Cerebellar nuclear complex (tissue), 1 donor: Measurements from ENCODE around the gene RAI14.

ENCODE experiments used
- DNase-seq, 2 experiments: peaks; one replicate each; lab custom pipeline; 2025; lab: John Stamatoyannopoulos, UW

RAI14 gene

GRCh38 chr5:34648039-34648839 is 7.9 kb upstream of the RAI14 start:
- no peak for DNase-seq

DNA sequence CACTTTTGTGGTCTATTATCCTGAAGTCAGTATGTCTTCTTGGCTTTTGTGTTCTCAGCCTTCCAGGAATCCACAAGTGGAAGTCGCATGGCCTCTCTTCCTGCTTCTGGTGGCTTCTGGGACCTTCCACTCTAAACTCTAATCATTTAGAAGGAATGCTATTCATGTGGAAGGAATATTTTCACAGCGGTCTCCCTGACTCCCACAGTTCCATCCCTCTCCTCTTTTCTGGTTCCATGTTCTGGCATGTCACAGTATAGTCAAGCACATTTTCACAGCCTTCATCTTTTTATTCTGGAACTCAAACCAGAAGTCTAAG is 7.3 kb upstream of the RAI14 start:
- DNase-seq = no peak

GRCh38 chr5:34651791-34652190 is 4.3 kb upstream of the RAI14 start:
- no peak for DNase-seq

DNA sequence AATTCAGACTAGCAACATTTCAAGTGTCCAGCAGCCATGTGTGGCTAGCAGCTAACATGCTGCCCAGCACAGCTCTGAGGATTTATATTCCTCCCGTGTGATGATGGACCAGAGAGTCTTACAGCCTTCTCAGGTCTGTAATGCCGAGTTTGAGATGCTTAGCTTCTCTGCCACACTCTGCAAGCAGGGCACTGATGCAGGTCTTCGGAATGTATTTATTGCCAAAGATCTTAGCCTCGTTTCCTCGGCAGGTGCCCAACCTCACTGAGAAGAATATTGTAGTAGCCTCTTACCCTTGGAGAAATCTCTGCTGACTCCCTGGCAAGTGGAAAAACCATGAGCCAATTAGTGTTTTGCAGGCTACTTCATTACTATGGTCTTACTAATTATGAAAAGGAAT is 3.7 kb upstream of the RAI14 start:
- no peak for DNase-seq

DNA sequence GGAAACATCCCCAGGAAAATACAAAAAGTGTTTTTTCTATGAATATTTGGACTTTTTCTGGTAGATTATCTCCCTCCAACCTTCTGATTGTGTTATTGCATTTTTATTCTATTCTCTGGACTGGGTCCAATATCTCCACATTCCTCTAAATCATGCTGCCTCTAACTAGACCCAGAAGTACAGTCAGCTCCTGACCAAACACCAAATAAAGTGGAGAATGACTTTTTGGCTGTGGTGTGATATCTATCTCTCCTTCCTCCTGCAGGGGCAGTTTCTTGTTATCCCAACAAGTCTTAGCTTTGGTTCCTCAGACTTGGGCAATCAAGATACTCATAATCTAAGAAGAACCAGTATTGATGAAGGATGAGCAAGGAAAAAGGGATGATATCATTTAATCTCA is 3.2 kb upstream of the RAI14 start:
- no peak for DNase-seq

GRCh38 chr5:34653708-34654107 is 2.4 kb upstream of the RAI14 start:
- DNase-seq = no peak

GRCh38 chr5:34655354-34655991 is 655 bp upstream of the RAI14 start:
- peak; percentile 0 to 50 for DNase-seq

DNA sequence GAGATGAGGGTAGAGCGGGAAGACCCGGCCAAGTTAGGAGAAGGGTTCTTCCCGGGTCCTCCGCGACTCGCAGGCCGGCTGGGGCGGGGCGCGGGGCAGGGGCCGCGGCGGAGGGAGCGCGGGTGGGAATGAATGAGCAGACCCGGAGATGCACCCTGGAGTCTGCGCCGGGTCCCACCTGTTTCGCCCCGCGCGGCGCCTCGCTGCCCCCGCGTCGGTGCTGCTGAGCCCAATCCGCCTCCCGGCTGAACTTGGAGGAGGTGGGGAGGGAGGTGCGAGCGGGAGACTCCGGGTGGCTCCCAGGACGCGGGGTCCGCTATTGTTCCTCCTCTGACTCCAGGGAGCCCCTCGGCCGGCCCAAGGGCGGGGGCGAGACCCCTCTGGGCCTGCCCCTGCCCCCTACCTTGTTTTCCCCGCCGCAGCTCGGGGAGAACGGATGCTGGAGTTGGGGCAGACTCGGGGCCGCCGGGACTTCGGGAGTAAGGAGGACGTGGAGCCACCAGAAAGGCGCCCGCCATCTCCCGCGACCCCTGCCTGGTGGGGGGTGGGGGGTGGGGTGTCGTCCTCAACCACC is 659 bp downstream of the RAI14 start:
- DNase-seq = no peak

DNA sequence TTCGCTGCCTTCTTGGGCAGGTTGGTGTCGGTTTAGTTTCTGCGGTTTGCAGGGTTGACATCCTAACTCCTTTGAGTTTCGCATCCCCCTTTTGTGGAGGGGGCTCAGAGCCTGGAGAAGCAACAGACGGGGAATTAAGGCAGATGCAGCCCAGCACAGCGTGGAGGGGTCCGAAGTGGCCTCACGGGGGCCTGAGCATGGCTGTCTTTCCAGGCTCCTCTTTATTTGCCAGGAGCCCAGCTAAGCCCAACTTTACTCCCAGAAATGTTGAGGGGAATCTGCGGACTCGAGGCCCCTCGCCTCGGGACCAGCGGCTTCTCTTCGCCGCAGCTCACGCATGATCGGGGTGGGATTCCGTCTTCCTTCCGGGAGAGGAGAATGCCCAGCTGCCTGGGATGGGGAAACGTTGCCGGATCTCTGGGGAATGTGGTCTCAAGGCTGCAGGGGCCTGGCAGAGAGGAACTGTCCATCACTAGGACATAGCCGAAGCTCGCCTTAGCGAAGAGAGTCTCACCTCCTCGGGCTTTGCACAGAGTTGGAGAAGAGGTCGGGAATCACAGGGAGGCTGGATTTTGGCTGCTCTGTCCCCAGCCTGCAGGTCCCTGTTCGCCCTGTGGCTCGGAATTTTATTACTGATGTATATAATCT is 1.3 kb downstream of the RAI14 start:
- DNase-seq = no peak

DNA sequence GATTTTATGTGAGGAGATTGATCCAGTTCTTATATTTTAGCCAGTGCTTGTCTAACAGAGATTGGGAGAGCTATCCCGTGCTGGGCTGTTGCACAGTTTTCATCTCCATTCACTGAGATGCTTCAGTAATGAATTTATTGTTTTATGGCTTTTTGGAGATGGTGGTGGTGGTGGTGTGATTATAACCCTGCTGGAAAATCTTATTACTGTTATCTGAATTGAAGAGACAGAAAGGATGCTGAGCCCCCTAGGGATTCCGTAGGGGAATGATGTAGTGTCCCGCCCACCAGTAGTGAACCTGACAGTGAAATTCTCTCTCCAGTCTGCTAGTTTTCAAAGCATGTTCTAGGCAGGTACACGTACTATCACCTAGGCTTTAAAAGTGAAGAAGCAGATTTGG is 1.9 kb downstream of the RAI14 start:
- no peak for DNase-seq

GRCh38 chr5:34659168-34659567 is 3.0 kb downstream of the RAI14 start:
- DNase-seq = no peak

DNA sequence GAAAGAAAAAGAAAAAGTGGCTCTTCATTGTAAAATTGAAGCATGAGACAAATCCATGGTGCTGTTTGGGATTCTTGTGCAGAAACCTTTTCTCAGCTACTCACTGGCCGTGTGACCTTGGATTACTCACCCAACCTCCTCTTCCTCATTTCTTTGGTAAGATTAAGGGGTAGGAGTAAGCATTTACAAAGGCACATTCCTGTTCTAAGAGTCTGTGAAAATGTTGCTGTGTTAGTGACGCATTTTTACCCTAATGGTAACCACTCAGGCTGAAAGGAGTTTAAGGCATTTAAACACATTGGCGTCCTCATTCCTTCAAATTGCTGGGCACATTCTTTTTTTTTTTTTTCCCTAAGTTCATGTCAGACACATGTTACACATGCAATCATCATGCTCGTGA is 4.3 kb downstream of the RAI14 start:
- DNase-seq = no peak

GRCh38 chr5:34663771-34664496 is 7.8 kb downstream of the RAI14 start:
- no peak for DNase-seq

DNA sequence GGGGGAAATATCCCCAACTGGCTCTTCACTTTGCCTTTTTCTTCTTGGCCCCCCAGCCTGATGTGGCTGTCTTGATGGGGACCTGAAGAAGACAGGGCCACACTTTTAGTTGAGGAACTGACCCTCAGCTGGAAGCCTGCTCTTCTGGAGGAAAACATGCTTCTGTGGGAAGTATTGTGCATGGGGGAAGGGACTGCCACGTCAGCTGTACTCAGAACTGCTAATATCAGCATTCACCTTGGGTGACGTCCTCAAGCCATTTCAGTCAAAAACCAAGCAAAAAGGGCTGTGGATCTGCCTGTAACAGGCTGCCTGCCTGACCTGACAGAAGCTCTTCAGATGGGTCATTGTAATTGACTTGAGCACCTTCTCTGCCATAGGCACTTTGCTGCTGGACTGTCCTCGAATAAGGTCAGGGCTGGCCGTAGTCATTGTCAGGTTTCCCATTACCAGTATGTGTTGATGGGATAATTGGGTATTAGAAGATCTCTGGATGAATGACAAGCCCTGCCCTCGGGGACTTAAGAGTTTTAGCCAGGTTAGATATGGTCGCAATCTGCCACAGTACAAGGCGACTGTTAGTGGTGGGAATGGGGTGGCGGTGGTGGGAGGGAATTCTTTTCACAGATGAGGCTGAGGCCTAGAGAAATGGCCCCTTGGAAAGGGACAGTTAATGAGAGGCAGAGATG is 10.4 kb downstream of the RAI14 start:
- DNase-seq = no peak

- no peak for DNase-seq
These were observed 11.6 kb downstream of the RAI14 start for GRCh38 chr5:34667705-34668104.

DNA sequence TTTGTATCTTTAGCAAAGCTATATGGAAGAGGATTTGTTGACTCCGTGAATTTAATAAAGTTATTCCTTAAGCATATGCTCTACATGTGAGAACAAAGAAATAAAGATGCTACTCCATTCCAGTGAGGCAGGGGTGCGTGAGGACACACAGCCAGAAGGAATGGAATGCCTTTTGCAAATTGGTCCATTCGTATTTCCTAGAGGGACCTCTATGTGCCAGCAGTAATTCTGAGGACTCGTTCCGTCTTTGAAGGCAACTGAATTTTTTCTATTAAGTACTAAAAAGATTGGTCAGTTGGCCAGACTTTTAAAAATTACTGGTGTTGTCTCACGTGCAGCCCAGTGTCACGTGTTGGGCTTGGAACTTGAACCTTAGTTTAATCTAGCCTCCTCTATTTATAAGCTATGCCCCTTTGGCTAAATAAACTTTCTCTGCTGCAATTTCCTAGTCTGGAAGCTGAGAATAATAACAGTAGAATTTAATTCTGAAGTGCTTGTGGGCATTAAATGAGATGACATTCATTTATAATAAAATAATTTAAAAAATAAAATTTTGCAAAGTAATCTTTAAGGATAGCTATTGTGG is 13.9 kb downstream of the RAI14 start:
- no peak for DNase-seq

DNA sequence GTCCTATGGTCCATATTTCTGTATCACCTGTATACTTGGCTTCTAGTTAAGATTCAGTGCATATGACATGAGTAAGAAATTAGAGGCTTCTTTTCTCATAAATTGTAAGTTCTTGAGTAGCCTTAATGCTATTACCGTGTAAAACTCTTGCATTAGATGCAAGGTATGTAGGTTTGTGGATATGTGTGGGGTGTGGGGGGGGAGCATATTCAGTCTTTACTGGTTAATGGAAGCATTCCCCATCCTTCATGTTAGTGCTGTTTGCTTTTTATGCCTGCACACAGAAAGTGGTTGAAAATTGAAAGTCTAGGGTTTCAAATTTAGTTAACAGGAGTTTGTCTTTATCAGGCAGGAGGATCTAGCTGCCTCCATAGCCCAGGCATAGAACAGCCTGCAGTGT is 16.1 kb downstream of the RAI14 start:
- DNase-seq = no peak

- no peak for DNase-seq
These were observed 17.5 kb downstream of the RAI14 start for GRCh38 chr5:34673463-34674125.

DNA sequence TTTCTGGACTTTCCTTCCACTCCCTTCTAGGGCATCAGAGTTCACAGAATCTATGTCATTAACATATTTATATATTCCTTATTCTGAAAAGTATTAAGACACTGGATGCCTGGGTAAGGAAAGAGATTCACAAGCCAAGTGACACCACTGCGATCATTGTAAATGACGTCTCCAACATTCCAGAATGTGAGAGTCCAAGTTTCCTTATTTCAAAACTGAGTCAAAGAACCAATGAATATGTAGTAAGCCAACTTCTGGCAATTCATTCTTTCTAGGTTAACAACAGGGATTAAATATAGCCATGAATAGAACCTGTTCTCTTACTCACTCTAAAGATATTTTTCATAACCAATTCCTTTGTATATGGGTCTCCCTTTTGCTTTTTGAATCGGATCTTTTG is 18.1 kb downstream of the RAI14 start:
- no peak for DNase-seq

- DNase-seq = no peak
These were observed 19.7 kb downstream of the RAI14 start for GRCh38 chr5:34675857-34676256.

DNA sequence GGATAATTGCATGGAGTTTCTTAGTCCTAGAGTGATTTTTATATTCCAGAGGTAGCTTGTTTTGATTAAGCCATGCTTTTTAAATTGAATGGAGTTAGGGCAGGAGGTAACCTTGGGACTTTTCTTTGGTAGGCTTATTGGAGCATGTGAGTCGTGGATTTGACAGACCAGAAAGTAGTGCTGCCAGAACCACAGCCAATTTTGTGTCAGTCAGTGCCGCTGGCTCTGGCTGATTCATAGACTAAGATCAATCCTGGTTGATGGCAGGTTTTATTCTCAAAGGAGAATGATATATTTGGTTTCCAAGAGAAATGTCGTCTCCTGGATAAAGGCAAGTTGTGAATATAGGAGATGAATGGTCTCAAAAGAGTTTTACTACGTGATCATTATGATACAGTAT is 20.3 kb downstream of the RAI14 start:
- DNase-seq = no peak
